Suprapubic skin (tissue), 4 donors: ENCODE results near the gene TSR2. TPM values are rescaled to one million over a fixed set of nuclear protein-coding genes. Genes with fewer than 3 reads are reported as not detected.
A peak's percentile ranks its signal among the peaks of the same experiment; 100 is the strongest.

Experiments
- DNase-seq, 2 donors: peaks; one replicate each; pipeline ENCODE4 v3.0.0-alpha.2; 2019; ENCODE audit warnings: low spot score in 2 of 2
- H3K27ac ChIP-seq: fragments of 200-600 bp; sonication (generic); one replicate; pipeline ENCODE4 v1.5.1; 2019
- H3K27me3 ChIP-seq: fragments of 200-600 bp; sonication (generic); one replicate; pipeline ENCODE4 v1.5.1; 2019
- H3K36me3 ChIP-seq: fragments of 200-600 bp; sonication (generic); one replicate; pipeline ENCODE4 v1.5.1; 2019
- H3K4me1 ChIP-seq: fragments of 200-600 bp; sonication (generic); one replicate; pipeline ENCODE4 v1.5.1; 2019
- H3K4me3 ChIP-seq: fragments of 200-600 bp; sonication (generic); one replicate; pipeline ENCODE4 v1.5.1; 2019; ENCODE audit warnings: mild to moderate bottlenecking
- H3K9me3 ChIP-seq: fragments of 200-600 bp; sonication (generic); one replicate; pipeline ENCODE4 v1.5.1; 2019
- CTCF ChIP-seq, 2 donors: fragments of 200-600 bp in 1 of 2; fragments of 450-650 bp in 1 of 2; sonication (generic) in 1 of 2; IDR thresholded peaks; one replicate each; pipeline ENCODE4 v1.5.1; 2016 to 2019; ENCODE audit warnings: antibody characterized with exemption in 2 of 2, mild to moderate bottlenecking in 1 of 2, moderate library complexity in 1 of 2
- EP300 ChIP-seq: sonication (generic); formaldehyde crosslinking; IDR thresholded peaks from one replicate; pipeline ENCODE4 v1.6.1; 2017; ENCODE audit warnings: antibody characterized with exemption
- POLR2A ChIP-seq, 2 donors: fragments of 450-650 bp; IDR thresholded peaks; one replicate each; pipeline ENCODE4 v1.6.1; 2017; ENCODE audit warnings: antibody characterized with exemption in 2 of 2, mild to moderate bottlenecking in 2 of 2, moderate library complexity in 2 of 2
- POLR2AphosphoS5 ChIP-seq, 3 donors: sonication (generic); formaldehyde crosslinking; IDR thresholded peaks; one replicate each; pipeline ENCODE4 v1.6.1; 2017; ENCODE audit warnings: antibody characterized with exemption in 3 of 3
- WGBS: methylation state at CpG from one replicate; pipeline ENCODE4 v1.1.5; 2018; 5-methylcytosine and 5-hydroxymethylcytosine counted together
- total RNA-seq, 4 donors: library from RNA; depleted of rRNA; stranded (reverse); fragments of >200 nt; gene quantifications; one replicate each; pipeline ENCODE4 v1.1.0, GENCODE V29; 2016

TSR2 gene
- total RNA-seq, 4 donors from 2014 or later = 18.2 to 26.3 (median 21.9) TPM

GRCh38 chrX:54473993-54474859, 34.0 kb downstream of the TSR2 start:
- WGBS = 68% methylated on average over 9 of the region's 10 CpGs
- H3K27me3 ChIP-seq = no peaks in the 10 kb centered on the region
- no peak overlapping the region for H3K27ac ChIP-seq
- no peaks in the 10 kb centered on the region for H3K36me3 ChIP-seq
- H3K9me3 ChIP-seq = no peaks in the 10 kb centered on the region
- TF ChIP-seq EP300 (no peak), CTCF (IDR thresholded peaks at IDR 0.05) (no peak), POLR2A (IDR thresholded peaks at IDR 0.05) (no peak), POLR2AphosphoS5 (IDR thresholded peaks at IDR 0.05) (no peak)
- DNase-seq = no peak
- H3K4me1 ChIP-seq = no peaks in the 10 kb centered on the region
- no peak overlapping the region for H3K4me3 ChIP-seq

GRCh38 chrX:54479136-54480111, 39.2 kb downstream of the TSR2 start:
- WGBS = 45% methylated on average over 7 of the region's 9 CpGs
- H3K27me3 ChIP-seq = no peaks in the 10 kb centered on the region
- no peak for TF ChIP-seq EP300
- TF ChIP-seq CTCF (IDR thresholded peaks at IDR 0.05) = no peak
- no peak for TF ChIP-seq POLR2A (IDR thresholded peaks at IDR 0.05)
- no peak for TF ChIP-seq POLR2AphosphoS5 (IDR thresholded peaks at IDR 0.05)
- H3K36me3 ChIP-seq = no peaks in the 10 kb centered on the region
- no peaks in the 10 kb centered on the region for H3K9me3 ChIP-seq
- H3K4me3 ChIP-seq = no peak overlapping the region
- H3K4me1 ChIP-seq = peaks cover 24% of the 10 kb centered on the region
- H3K27ac ChIP-seq = no peak overlapping the region
- DNase-seq = no peak

- no peaks in the 10 kb centered on the region for H3K27me3 ChIP-seq
- no peak for DNase-seq
- H3K27ac ChIP-seq = peak overlapping the region; percentile 45
- WGBS = 37% methylated on average over 21 of the region's 21 CpGs
- peaks cover 29% of the 10 kb centered on the region for H3K4me1 ChIP-seq
- H3K4me3 ChIP-seq = no peak overlapping the region
- TF ChIP-seq CTCF (IDR thresholded peaks at IDR 0.05) = no peak
- no peak for TF ChIP-seq EP300
- no peak for TF ChIP-seq POLR2A (IDR thresholded peaks at IDR 0.05)
- no peak for TF ChIP-seq POLR2AphosphoS5 (IDR thresholded peaks at IDR 0.05)
- no peaks in the 10 kb centered on the region for H3K36me3 ChIP-seq
- no peaks in the 10 kb centered on the region for H3K9me3 ChIP-seq
These were observed 42.8 kb downstream of the TSR2 start for GRCh38 chrX:54482839-54483593.

GRCh38 chrX:54483946-54484345, 43.7 kb downstream of the TSR2 start:
- TF ChIP-seq POLR2AphosphoS5 (IDR thresholded peaks at IDR 0.05) (no peak), CTCF (IDR thresholded peaks at IDR 0.05) (no peak), EP300 (no peak), POLR2A (IDR thresholded peaks at IDR 0.05) (no peak)
- H3K4me3 ChIP-seq = no peak overlapping the region
- H3K27me3 ChIP-seq = no peaks in the 10 kb centered on the region
- no peak overlapping the region for H3K27ac ChIP-seq
- DNase-seq = no peak
- 46% methylated on average over 9 of the region's 9 CpGs for WGBS
- no peaks in the 10 kb centered on the region for H3K36me3 ChIP-seq
- no peaks in the 10 kb centered on the region for H3K9me3 ChIP-seq
- peaks cover 29% of the 10 kb centered on the region for H3K4me1 ChIP-seq
